Activated T-cell treated with anti-CD3 and anti-CD28 coated beads, Interleukin-2, amount 50 U/mL, for 24 hours (primary cell): ENCODE data around the gene KRT76.

Source experiments
- DNase-seq: peaks from one replicate; pipeline ENCODE4 v3.0.0-alpha.2; 2020
- H3K27ac Mint-ChIP-seq: 2 replicates; pipeline ENCODE4 v1.8.0; 2020; ENCODE audit warnings: mild to moderate bottlenecking, mixed read lengths
- H3K27me3 Mint-ChIP-seq: 2 replicates; pipeline ENCODE4 v1.8.0; 2020; ENCODE audit warnings: mixed read lengths
- H3K36me3 Mint-ChIP-seq: 2 replicates; pipeline ENCODE4 v1.8.0; 2020; ENCODE audit warnings: low read depth, mixed read lengths
- H3K4me1 Mint-ChIP-seq: 2 replicates; pipeline ENCODE4 v1.8.0; 2020; ENCODE audit warnings: low read depth, mixed read lengths
- H3K4me3 Mint-ChIP-seq: 2 replicates; pipeline ENCODE4 v1.8.0; 2020; ENCODE audit warnings: mild to moderate bottlenecking, moderate library complexity, mixed read lengths
- H3K9me3 Mint-ChIP-seq: 2 replicates; pipeline ENCODE4 v1.8.0; 2020; ENCODE audit warnings: mixed read lengths

KRT76 gene

DNA sequence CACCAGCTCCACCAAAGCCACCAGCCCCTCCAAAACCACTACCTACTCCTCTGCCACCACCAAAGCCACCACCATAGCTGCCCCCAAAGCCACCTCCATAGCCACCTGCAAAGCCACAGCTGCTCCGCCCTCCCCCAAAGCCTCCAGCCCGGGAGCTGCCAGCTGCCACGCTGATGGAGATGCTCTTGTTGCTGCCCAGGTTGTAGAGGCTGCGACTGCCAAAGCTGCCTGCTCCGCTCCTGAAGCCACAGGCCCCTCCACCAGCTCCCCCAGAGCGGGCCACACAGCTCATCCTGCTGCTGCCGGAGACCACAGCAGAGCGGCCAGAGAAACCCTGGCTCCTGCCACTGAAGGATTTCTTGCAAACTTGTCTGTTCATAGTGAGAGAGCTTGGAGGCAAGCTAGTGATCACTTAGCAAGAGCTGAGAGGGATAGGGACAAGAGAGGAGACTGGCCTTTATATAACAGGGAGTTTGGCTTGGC is at the start of gene KRT76:
KRT76 (minus strand) TSS at position 433 of the 483 bp plus-strand sequence; CDS start at position 379, 54 bp downstream.
- H3K4me3 Mint-ChIP-seq = no peak within 1 kb of the TSS
- H3K27me3 Mint-ChIP-seq = no peaks in the 10 kb centered on the region
- no peak for DNase-seq
- H3K27ac Mint-ChIP-seq = no peak within 1 kb of the TSS
- H3K4me1 Mint-ChIP-seq = no peaks in the 10 kb centered on the region
- no peaks in the 10 kb centered on the region for H3K36me3 Mint-ChIP-seq
- no peaks in the 10 kb centered on the region for H3K9me3 Mint-ChIP-seq

DNA sequence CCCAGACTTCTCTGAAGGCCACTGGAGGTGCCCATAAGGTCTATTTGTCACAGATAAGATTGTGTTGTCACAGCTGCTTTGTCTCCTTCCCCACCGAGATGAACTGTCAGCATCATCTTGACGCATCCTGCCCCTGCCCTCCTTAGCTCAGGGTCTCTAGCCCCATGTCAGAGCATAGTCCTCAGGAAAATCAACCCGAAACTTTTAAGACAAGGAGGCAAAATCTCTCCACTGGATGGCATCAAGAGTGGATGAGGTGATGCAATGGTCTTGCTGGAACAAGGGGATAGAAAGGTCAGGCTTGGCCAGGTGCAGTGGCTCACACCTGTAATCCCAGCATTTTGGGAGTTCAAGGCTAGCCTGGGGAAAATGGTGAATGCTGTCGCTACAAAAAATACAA is 48.8 kb upstream of the KRT76 start:
- Mint-ChIP-seq H3K4me3 (no peak overlapping the region), H3K27me3 (no peaks in the 10 kb centered on the region), H3K4me1 (peaks cover 12% of the 10 kb centered on the region), H3K27ac (no peak overlapping the region), H3K9me3 (no peaks in the 10 kb centered on the region), H3K36me3 (no peaks in the 10 kb centered on the region)
- no peak for DNase-seq

DNA sequence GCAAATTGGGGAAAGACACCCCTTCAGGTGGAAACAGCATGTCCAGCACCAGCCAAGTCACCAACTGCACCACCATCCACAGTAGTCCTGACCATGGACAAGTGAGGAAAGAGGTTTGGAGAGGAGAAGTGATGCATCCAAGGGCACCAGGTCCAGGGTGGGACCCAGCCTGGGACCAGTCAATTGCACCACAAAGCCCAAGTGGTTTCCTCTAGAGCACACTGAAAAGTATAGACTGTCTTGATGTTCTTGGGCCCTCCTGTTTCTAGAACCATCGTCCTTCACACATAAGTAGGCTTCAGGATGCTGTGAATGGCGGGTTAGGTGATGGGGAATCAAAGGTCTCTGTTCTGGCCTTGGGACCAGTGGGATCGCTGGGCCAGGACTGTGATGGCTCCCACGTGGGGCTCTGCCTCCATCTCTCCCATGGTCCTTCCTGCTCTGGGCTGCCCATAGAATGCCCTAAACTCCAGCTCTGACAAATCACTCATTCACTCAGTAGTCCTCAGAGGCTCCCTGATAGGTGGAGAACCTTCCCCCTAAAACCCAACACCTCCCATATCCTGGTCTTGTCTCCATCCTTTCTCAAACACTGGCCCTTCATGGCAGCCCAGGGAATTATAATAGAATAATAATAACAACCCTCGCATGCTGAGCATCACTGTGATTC is 47.7 kb upstream of the KRT76 start:
- H3K27ac Mint-ChIP-seq = no peak overlapping the region
- no peak for DNase-seq
- H3K9me3 Mint-ChIP-seq = no peaks in the 10 kb centered on the region
- H3K4me3 Mint-ChIP-seq = no peak overlapping the region
- H3K36me3 Mint-ChIP-seq = no peaks in the 10 kb centered on the region
- H3K27me3 Mint-ChIP-seq = no peaks in the 10 kb centered on the region
- peaks cover 12% of the 10 kb centered on the region for H3K4me1 Mint-ChIP-seq

- no peaks in the 10 kb centered on the region for H3K9me3 Mint-ChIP-seq
- no peak for DNase-seq
- no peak overlapping the region for H3K4me3 Mint-ChIP-seq
- H3K36me3 Mint-ChIP-seq = no peaks in the 10 kb centered on the region
- no peaks in the 10 kb centered on the region for H3K27me3 Mint-ChIP-seq
- H3K4me1 Mint-ChIP-seq = peaks cover 9% of the 10 kb centered on the region
- H3K27ac Mint-ChIP-seq = no peak overlapping the region
Measured at GRCh38 chr12:52823761-52824450, 46.8 kb upstream of the KRT76 start.

DNA sequence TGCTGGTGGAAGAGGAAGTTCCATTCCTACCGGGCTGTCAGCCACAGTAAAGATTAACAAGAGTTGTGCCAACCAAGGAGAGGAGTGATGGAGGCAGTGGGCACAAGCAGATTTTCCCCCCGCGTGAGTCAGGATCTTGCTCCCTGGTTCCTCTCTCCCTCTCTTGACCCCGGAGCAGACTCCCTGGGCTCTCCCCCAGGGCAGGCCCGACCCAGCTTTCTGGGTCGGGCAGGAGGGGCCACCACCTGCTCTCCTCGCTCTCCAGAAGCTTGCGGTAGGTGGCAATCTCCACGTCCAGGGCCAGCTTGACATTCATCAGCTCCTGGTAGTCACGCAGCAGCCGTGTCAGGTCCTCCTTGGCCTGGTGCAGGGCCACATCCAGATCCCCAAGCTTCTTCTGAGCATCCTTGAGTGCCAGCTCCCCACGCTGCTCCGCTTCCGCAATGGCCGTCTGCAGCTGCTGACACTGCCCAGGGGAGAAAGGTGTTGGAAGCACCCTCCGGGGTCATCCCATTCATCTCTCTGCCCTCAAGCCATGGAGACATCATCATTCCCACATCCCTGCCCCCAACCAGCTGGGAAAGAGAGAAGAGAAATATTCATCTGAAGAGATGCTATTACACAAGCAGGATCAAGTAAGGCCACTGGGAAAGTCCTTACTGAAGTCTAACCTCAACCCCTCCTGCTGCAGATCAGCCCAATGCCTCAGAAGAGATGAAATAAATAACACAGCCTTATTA is 45.8 kb upstream of the KRT76 start:
- no peak overlapping the region for H3K27ac Mint-ChIP-seq
- H3K4me1 Mint-ChIP-seq = peaks cover 5% of the 10 kb centered on the region
- H3K9me3 Mint-ChIP-seq = no peaks in the 10 kb centered on the region
- DNase-seq = no peak
- no peaks in the 10 kb centered on the region for H3K27me3 Mint-ChIP-seq
- no peak overlapping the region for H3K4me3 Mint-ChIP-seq
- H3K36me3 Mint-ChIP-seq = no peaks in the 10 kb centered on the region

DNA sequence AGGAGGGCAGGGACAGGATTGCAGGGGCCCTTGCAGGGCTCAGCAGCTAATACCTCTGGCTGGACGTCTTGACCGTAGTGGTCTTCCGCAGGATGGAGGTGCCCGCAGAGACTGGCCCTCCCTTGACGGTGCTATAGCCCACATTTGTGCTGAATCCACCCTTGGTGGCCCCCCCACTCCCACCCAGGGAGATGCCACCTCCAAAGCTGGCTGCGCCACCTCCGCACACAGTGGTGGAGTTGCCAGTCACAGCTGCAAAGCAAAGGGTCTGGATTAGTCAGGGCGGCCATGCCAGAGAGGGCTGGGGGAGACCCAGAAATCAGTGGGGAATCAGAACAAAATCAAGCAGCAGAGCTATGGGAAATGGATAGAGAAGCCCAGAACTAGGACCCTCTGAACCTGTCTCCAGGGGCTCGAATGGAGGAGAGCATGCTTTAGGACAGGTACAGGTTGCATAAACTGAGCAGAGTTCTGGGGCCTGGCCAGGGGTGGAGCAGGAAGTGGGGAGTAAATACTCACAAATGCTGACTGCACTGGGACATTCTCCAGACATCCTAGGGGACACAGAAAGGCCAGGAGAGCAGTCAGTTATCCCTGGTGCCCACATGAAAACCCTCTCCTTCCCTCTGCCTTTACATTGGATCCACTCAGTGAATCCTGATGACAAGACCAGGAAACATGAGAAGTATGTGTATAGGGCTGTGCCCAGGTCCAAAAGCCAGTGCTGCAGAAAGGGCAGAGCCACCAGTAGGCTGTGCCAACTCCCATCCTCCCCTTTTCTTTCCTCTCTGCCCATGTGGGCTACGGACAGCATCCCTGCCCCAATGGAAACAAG is 44.9 kb upstream of the KRT76 start:
- Mint-ChIP-seq H3K9me3 (no peaks in the 10 kb centered on the region), H3K27me3 (no peaks in the 10 kb centered on the region), H3K4me3 (no peak overlapping the region), H3K36me3 (no peaks in the 10 kb centered on the region), H3K4me1 (peaks cover 12% of the 10 kb centered on the region), H3K27ac (no peak overlapping the region)
- DNase-seq = no peak

- Mint-ChIP-seq H3K4me3 (no peak overlapping the region), H3K9me3 (no peaks in the 10 kb centered on the region), H3K36me3 (no peaks in the 10 kb centered on the region), H3K27me3 (no peaks in the 10 kb centered on the region), H3K4me1 (peaks cover 12% of the 10 kb centered on the region), H3K27ac (no peak overlapping the region)
- no peak for DNase-seq
Measured at GRCh38 chr12:52821071-52821730, 44.1 kb upstream of the KRT76 start.

DNA sequence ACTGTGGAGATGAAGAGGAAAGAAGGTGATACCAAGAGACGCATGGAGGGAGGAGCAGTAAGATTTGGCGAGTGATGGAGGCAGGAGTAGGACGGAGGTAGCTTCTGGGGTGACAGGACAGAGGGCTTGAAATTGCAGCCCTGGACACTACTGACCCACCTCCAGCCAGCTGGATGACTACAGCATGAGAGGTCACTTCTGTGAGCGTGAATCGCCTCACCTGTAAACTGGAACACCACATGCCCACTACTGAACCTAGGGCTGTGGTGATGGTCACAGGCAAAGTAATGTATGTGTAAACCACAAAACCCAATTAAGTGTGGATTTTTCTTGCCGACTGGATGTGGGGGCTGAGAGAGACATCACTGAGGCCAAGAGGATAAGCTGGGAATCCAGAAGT is 43.4 kb upstream of the KRT76 start:
- Mint-ChIP-seq H3K27me3 (no peaks in the 10 kb centered on the region), H3K9me3 (no peaks in the 10 kb centered on the region), H3K36me3 (no peaks in the 10 kb centered on the region), H3K4me3 (no peak overlapping the region), H3K27ac (no peak overlapping the region), H3K4me1 (peaks cover 12% of the 10 kb centered on the region)
- no peak for DNase-seq

GRCh38 chr12:52819731-52820510 is 42.8 kb upstream of the KRT76 start:
- Mint-ChIP-seq H3K36me3 (no peaks in the 10 kb centered on the region), H3K4me1 (peaks cover 12% of the 10 kb centered on the region), H3K27ac (no peak overlapping the region), H3K27me3 (no peaks in the 10 kb centered on the region), H3K4me3 (no peak overlapping the region), H3K9me3 (no peaks in the 10 kb centered on the region)
- no peak for DNase-seq

DNA sequence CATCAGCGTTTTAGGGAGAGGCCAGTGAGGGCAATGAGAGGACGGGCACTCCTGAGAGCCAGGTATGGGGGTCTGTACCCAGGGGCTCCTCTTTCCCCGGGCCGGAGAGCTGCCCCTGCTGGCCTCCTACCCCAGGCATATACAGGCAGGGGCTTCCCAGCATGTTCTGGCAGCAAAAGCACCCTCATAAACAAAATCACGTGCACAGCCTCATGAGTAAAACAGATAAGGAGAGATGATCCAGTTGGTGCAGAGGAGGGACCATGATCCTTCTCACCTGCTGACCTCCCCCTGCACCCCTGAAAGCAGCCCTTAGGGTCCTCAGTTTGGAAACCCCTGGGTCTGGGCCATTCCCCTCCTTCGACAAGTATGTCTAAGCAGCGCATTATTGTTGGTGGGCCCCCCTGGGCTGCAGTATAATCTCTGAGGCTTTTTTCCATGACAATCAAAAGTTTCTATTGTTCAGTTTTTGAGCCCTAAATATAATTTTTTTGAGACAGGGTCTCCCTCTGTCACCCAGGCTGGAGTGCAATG is 41.8 kb upstream of the KRT76 start:
- Mint-ChIP-seq H3K36me3 (no peaks in the 10 kb centered on the region), H3K9me3 (no peaks in the 10 kb centered on the region), H3K4me1 (peaks cover 12% of the 10 kb centered on the region), H3K27me3 (no peaks in the 10 kb centered on the region), H3K4me3 (no peak overlapping the region), H3K27ac (no peak overlapping the region)
- DNase-seq = no peak

- Mint-ChIP-seq H3K4me3 (no peak overlapping the region), H3K4me1 (peaks cover 12% of the 10 kb centered on the region), H3K9me3 (no peaks in the 10 kb centered on the region), H3K36me3 (no peaks in the 10 kb centered on the region), H3K27ac (no peak overlapping the region), H3K27me3 (no peaks in the 10 kb centered on the region)
- no peak for DNase-seq
Measured at GRCh38 chr12:52818388-52818787, 41.2 kb upstream of the KRT76 start.

- H3K9me3 Mint-ChIP-seq = no peaks in the 10 kb centered on the region
- no peak overlapping the region for H3K4me3 Mint-ChIP-seq
- no peaks in the 10 kb centered on the region for H3K36me3 Mint-ChIP-seq
- no peak for DNase-seq
- peaks cover 12% of the 10 kb centered on the region for H3K4me1 Mint-ChIP-seq
- H3K27ac Mint-ChIP-seq = no peak overlapping the region
- H3K27me3 Mint-ChIP-seq = no peaks in the 10 kb centered on the region
Measured at GRCh38 chr12:52817699-52818238, 40.6 kb upstream of the KRT76 start.
